ENCODE results near the gene TIMP2.

DNA sequence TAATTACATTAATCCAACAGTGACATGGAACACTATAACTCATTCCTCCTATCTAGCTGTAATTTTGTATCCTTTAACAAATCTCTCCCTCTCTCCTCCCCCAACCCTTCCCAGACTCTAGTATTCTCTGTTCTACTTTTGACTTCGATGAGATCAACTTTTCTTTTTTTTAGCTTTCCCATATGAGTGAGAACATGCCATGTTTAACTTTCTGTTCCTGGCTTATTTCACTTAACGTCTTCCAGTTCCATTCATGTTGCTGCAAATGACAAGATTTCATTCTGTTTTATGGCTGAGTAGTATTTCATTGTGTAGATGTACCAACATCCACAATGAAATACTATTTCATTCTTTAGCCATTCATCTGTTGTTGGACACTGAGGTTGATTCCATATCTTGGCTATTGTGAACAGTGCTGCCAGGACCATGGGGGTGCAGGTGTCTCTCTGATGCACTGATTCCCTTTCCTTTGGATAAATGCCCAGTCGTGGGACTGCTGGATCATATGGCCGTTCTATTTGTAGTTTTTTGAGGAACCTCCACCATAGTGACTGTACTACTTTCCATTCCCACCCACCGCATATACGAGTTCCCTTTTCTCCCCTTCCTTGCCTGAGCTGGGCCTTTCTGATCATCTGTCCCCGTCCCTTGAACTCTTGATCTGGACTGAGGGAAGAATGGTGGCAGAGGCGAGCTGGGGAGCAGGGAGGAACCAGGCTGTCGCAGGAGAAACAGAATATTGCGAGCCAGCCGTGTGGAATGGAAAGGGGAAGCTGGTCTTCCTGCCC is 14.5 kb downstream of the TIMP2 start:
- TF ChIP-seq, protein P1, sequence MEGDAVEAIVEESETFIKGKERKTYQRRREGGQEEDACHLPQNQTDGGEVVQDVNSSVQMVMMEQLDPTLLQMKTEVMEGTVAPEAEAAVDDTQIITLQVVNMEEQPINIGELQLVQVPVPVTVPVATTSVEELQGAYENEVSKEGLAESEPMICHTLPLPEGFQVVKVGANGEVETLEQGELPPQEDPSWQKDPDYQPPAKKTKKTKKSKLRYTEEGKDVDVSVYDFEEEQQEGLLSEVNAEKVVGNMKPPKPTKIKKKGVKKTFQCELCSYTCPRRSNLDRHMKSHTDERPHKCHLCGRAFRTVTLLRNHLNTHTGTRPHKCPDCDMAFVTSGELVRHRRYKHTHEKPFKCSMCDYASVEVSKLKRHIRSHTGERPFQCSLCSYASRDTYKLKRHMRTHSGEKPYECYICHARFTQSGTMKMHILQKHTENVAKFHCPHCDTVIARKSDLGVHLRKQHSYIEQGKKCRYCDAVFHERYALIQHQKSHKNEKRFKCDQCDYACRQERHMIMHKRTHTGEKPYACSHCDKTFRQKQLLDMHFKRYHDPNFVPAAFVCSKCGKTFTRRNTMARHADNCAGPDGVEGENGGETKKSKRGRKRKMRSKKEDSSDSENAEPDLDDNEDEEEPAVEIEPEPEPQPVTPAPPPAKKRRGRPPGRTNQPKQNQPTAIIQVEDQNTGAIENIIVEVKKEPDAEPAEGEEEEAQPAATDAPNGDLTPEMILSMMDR (IDR thresholded peaks at IDR 0.05; ENCODE audit: low read depth, low read length, poor library complexity, severe bottlenecking) = no peak
- no peak for TF ChIP-seq EZH2phosphoT487 (IDR thresholded peaks at IDR 0.05; ENCODE audit: borderline replicate concordance, low read length)

All from DOHH2 (cell line).